HepG2 (cell line): ENCODE results near the gene NME1. TPM values are rescaled to one million over a fixed set of nuclear protein-coding genes. Genes with fewer than 3 reads are reported as not detected.
A peak's percentile ranks its signal among the peaks of the same experiment; 100 is the strongest.

Experiments used
- AGO2 ChIP-seq: fragments of 200-400 bp; formaldehyde crosslinking; optimal IDR thresholded peaks from 2 replicates; pipeline ENCODE3; 2017; ENCODE audit warnings: mild to moderate bottlenecking, low read depth, low read length, moderate library complexity
- ARID5B ChIP-seq: IDR thresholded peaks from 2 replicates; pipeline ENCODE4 v1.4.0; 2020; ENCODE audit warnings: mild to moderate bottlenecking, missing genetic modification reagents
- EZH2 ChIP-seq: conservative IDR thresholded peaks from 2 replicates; pipeline ENCODE4 v1.6.1; 2012; ENCODE audit warnings: mild to moderate bottlenecking, low read depth, low read length, moderate library complexity
- HDAC2 ChIP-seq: sonication (generic); formaldehyde crosslinking; IDR thresholded peaks from 2 replicates; pipeline ENCODE4 v1.4.0; 2020; ENCODE audit warnings: missing genetic modification reagents
- HMGXB4 ChIP-seq, 2 experiments: sonication (generic) in 1 of 2; formaldehyde crosslinking in 1 of 2; IDR thresholded peaks; 2 replicates each; pipeline versions ENCODE4 v1.4.0 to v1.6.1; 2018 to 2020; ENCODE audit warnings: missing genetic modification reagents in 2 of 2, borderline replicate concordance in 1 of 2, low read depth in 1 of 2, mild to moderate bottlenecking in 1 of 2, missing biosample characterization in 1 of 2
- HOMEZ ChIP-seq: IDR thresholded peaks from 2 replicates; pipeline ENCODE4 v1.6.1; 2016; ENCODE audit warnings: low read depth
- LRRFIP1 ChIP-seq: sonication (generic); formaldehyde crosslinking; conservative IDR thresholded peaks from 2 replicates; pipeline ENCODE4 v1.4.0; 2020; ENCODE audit warnings: missing genetic modification reagents
- MYPOP ChIP-seq: sonication (generic); formaldehyde crosslinking; IDR thresholded peaks from 2 replicates; pipeline ENCODE4 v1.8.1; 2023; ENCODE audit warnings: mild to moderate bottlenecking, moderate library complexity, missing genetic modification reagents
- NR1H2 ChIP-seq: sonication (generic); formaldehyde crosslinking; IDR thresholded peaks from 2 replicates; pipeline ENCODE4 v1.8.1; 2022; ENCODE audit warnings: low read depth, missing genetic modification reagents, borderline replicate concordance
- RARG ChIP-seq: sonication (generic); formaldehyde crosslinking; IDR thresholded peaks from 2 replicates; pipeline ENCODE4 v1.4.0; 2020; ENCODE audit warnings: low read depth, mild to moderate bottlenecking, missing genetic modification reagents
- RFXAP ChIP-seq: sonication (generic); formaldehyde crosslinking; IDR thresholded peaks from 2 replicates; pipeline ENCODE4 v1.4.0; 2020; ENCODE audit warnings: missing genetic modification reagents, borderline replicate concordance
- ZNF234 ChIP-seq: sonication (generic); formaldehyde crosslinking; conservative IDR thresholded peaks from 2 replicates; pipeline ENCODE4 v1.5.1; 2020; ENCODE audit warnings: mild to moderate bottlenecking, missing genetic modification reagents
- ZNF274 ChIP-seq: sonication (generic); formaldehyde crosslinking; IDR thresholded peaks from 2 replicates; pipeline ENCODE4 v1.5.1; 2020; ENCODE audit warnings: mild to moderate bottlenecking, missing genetic modification reagents
- ZNF326 ChIP-seq: sonication (generic); formaldehyde crosslinking; IDR thresholded peaks from 2 replicates; pipeline ENCODE4 v1.4.0; 2020; ENCODE audit warnings: missing genetic modification reagents, borderline replicate concordance
- ZNF33B ChIP-seq: sonication (generic); formaldehyde crosslinking; IDR thresholded peaks from 2 replicates; pipeline ENCODE4 v1.5.1; 2020; ENCODE audit warnings: mild to moderate bottlenecking, missing genetic modification reagents
- ZNF607 ChIP-seq: sonication (generic); formaldehyde crosslinking; IDR thresholded peaks from 2 replicates; pipeline ENCODE4 v1.5.1; 2020; ENCODE audit warnings: missing genetic modification reagents, mild to moderate bottlenecking, borderline replicate concordance
- ZNF777 ChIP-seq: sonication (generic); formaldehyde crosslinking; IDR thresholded peaks from 2 replicates; pipeline ENCODE4 v1.4.0; 2020; ENCODE audit warnings: missing genetic modification reagents
- polyA plus RNA-seq, 8 experiments: library from polyadenylated mRNA; depleted of rRNA in 3 of 8; stranded (reverse) in 7 of 8; unstranded in 1 of 8; fragments of >200 nt; fragmentation: Illumina TruSeq in 4 of 8; extraction: Trizol in 4 of 8; gene quantifications; 2 replicates each; pipeline versions ENCODE4 v1.2.1 to v1.2.3, GENCODE V29; 2011 to 2016; ENCODE audit warnings: low read depth in 4 of 8, missing spikeins in 1 of 8, mixed read lengths in 1 of 8; ENCODE audit not compliant: insufficient read depth in 1 of 8
- total RNA-seq, 5 experiments: library from RNA; depleted of rRNA; stranded (reverse); fragments of >200 nt; fragmentation: Illumina TruSeq; extraction: Trizol; gene quantifications; 2 replicates each; pipeline ENCODE4 v1.2.3, GENCODE V29; 2016; ENCODE audit warnings: low read depth in 1 of 5

The NME1 gene
- total and polyA plus RNA-seq, 2 of the 13 experiments (the other 11 are each of a cell fraction or from before 2014, with no cell fraction given), result 295 to 516 TPM

- TF ChIP-seq ARID5B (peak; percentile 32), HDAC2 (CRISPR knock-in tag) (0 out of 2 replicates have a peak, but pooled peaks have one; percentile 5), RFXAP (CRISPR knock-in tag) (no peak), ZNF777 (no peak), MYPOP (CRISPR knock-in tag) (peak; percentile 16; the same call in 1 of the 2 replicates), ZNF607 (no peak), ZNF326 (no peak), EZH2 (no peak), HOMEZ (no peak), ZNF274 (CRISPR knock-in tag) (no peak), HMGXB4 (CRISPR knock-in tag; IDR thresholded peaks at IDR 0.05; ENCODE audit: borderline replicate concordance in 1 of 2, low read depth in 1 of 2) (peak; percentile 49 to 55; a peak in 3 of 4 replicates), AGO2 (no peak), ZNF33B (CRISPR knock-in tag) (no peak), NR1H2 (CRISPR knock-in tag) (no peak), LRRFIP1 (CRISPR knock-in tag) (0 out of 2 replicates have a peak, but pooled peaks have one; percentile 18), ZNF234 (CRISPR knock-in tag) (no peak), RARG (CRISPR knock-in tag) (no peak)
Measured at GRCh38 chr17:51119415-51120356, 33.7 kb upstream of the NME1 start (continued).
